SK-N-SH treated with all-trans-retinoic acid at 6 μM for 48 hours (cell line): Measurements from ENCODE around the gene UNC5C.

Source experiments
- BACH2 ChIP-seq: fragments of 250-450 bp; sonication (Bioruptor Pico); IDR thresholded peaks from 2 replicates; pipeline ENCODE4 v1.9.0; 2021; ENCODE audit warnings: mild to moderate bottlenecking, borderline replicate concordance
- CSRNP3 ChIP-seq: fragments of 250-450 bp; sonication (Bioruptor Pico); IDR thresholded peaks from 2 replicates; pipeline ENCODE4 v1.5.1; 2021; ENCODE audit warnings: mild to moderate bottlenecking, moderate library complexity
- PATZ1 ChIP-seq: fragments of 250-450 bp; sonication (Bioruptor Pico); IDR thresholded peaks from 2 replicates; pipeline ENCODE4 v1.8.0; 2020; ENCODE audit warnings: mild to moderate bottlenecking, moderate library complexity, borderline replicate concordance
- ZFP3 ChIP-seq: fragments of 250-450 bp; sonication (Bioruptor Pico); IDR thresholded peaks from 2 replicates; pipeline ENCODE4 v1.5.0; 2020; ENCODE audit warnings: mild to moderate bottlenecking, moderate library complexity

GRCh38 chr4:95363966-95364365, 184.8 kb downstream of the UNC5C start:
- TF ChIP-seq ZFP3 (no peak), CSRNP3 (CRISPR knock-in tag) (no peak), BACH2 (CRISPR knock-in tag) (no peak), PATZ1 (CRISPR knock-in tag) (no peak)
